OCI-LY3 (cell line): ENCODE data around the gene MPG.

Experiments
- CTCF ChIP-seq: fragments of 200-600, 300-600 bp; sonication (generic); IDR thresholded peaks from 2 replicates; pipeline ENCODE4 v1.5.1; 2014; ENCODE audit warnings: antibody characterized with exemption, low read length, low read depth
- EZH2phosphoT487 ChIP-seq: fragments of 200-600 bp; shearing (Covaris generic); IDR thresholded peaks from 2 replicates; pipeline ENCODE4 v1.6.1; 2018; ENCODE audit warnings: antibody characterized with exemption, mixed run types, low read depth

GRCh38 chr16:84718-85406 is 6.8 kb downstream of the MPG start:
- TF ChIP-seq CTCF (no peak), EZH2phosphoT487 (no peak)
